ENCODE data around the gene TMUB1.

The TMUB1 gene

GRCh38 chr7:151093748-151094147, 10.5 kb upstream of the TMUB1 start:
- Histone ChIP-seq H3K4me3 (ENCODE audit: insufficient read depth, low read length, poor library complexity, severe bottlenecking) (no peak overlapping the region), H3K36me3 (ENCODE audit: low read length) (no peaks in the 10 kb centered on the region), H2AFZ (ENCODE audit: low read depth, low read length, severe bottlenecking) (no peak overlapping the region), H3K79me2 (ENCODE audit: insufficient read depth, low read length) (no peaks in the 10 kb centered on the region), H3K9me2 (replicated peaks; ENCODE audit: insufficient read depth, low read length) (no peaks in the 10 kb centered on the region), H3K9me3 (ENCODE audit: insufficient read depth, low read length) (no peaks in the 10 kb centered on the region), H3K4me2 (ENCODE audit: low read depth, low read length, poor library complexity, severe bottlenecking) (no peak overlapping the region), H3K9ac (ENCODE audit: low read length) (no peak overlapping the region), H3K27me3 (ENCODE audit: low read length) (no peaks in the 10 kb centered on the region), H3F3A (ENCODE audit: insufficient read depth) (no peaks in the 10 kb centered on the region), H4K20me1 (ENCODE audit: low read depth, low read length) (no peaks in the 10 kb centered on the region), H3K27ac (ENCODE audit: low read depth, low read length) (no peak overlapping the region)
- no peak for TF ChIP-seq EZH2phosphoT487 (conservative IDR thresholded peaks at IDR 0.05; ENCODE audit: low read length)
- TF ChIP-seq CTCF (IDR thresholded peaks at IDR 0.05; ENCODE audit: insufficient read depth, low read length, poor library complexity, severe bottlenecking) = no peak

- no peaks in the 10 kb centered on the region for H4K20me1 ChIP-seq (ENCODE audit: low read depth, low read length)
- no peaks in the 10 kb centered on the region for H3K9me2 ChIP-seq (replicated peaks; ENCODE audit: insufficient read depth, low read length)
- H3K36me3 ChIP-seq (ENCODE audit: low read length) = no peaks in the 10 kb centered on the region
- no peak overlapping the region for H3K27ac ChIP-seq (ENCODE audit: low read depth, low read length)
- no peak overlapping the region for H3K9ac ChIP-seq (ENCODE audit: low read length)
- H3F3A ChIP-seq (ENCODE audit: insufficient read depth) = no peaks in the 10 kb centered on the region
- H3K27me3 ChIP-seq (ENCODE audit: low read length) = no peaks in the 10 kb centered on the region
- no peak overlapping the region for H3K4me2 ChIP-seq (ENCODE audit: low read depth, low read length, poor library complexity, severe bottlenecking)
- no peaks in the 10 kb centered on the region for H3K79me2 ChIP-seq (ENCODE audit: insufficient read depth, low read length)
- H3K4me3 ChIP-seq (ENCODE audit: insufficient read depth, low read length, poor library complexity, severe bottlenecking) = no peak overlapping the region
- TF ChIP-seq EZH2phosphoT487 (conservative IDR thresholded peaks at IDR 0.05; ENCODE audit: low read length) (no peak), CTCF (IDR thresholded peaks at IDR 0.05; ENCODE audit: insufficient read depth, low read length, poor library complexity, severe bottlenecking) (no peak)
- no peak overlapping the region for H2AFZ ChIP-seq (ENCODE audit: low read depth, low read length, severe bottlenecking)
- no peaks in the 10 kb centered on the region for H3K9me3 ChIP-seq (ENCODE audit: insufficient read depth, low read length)
Observed at GRCh38 chr7:151091988-151092387, 8.7 kb upstream of the TMUB1 start.

- Histone ChIP-seq H2AFZ (ENCODE audit: low read depth, low read length, severe bottlenecking) (no peak overlapping the region), H3K27me3 (ENCODE audit: low read length) (no peaks in the 10 kb centered on the region), H3F3A (ENCODE audit: insufficient read depth) (no peaks in the 10 kb centered on the region), H3K9me2 (replicated peaks; ENCODE audit: insufficient read depth, low read length) (no peaks in the 10 kb centered on the region), H3K9ac (ENCODE audit: low read length) (no peak overlapping the region), H3K36me3 (ENCODE audit: low read length) (no peaks in the 10 kb centered on the region), H3K4me2 (ENCODE audit: low read depth, low read length, poor library complexity, severe bottlenecking) (no peak overlapping the region), H3K9me3 (ENCODE audit: insufficient read depth, low read length) (no peaks in the 10 kb centered on the region), H4K20me1 (ENCODE audit: low read depth, low read length) (no peaks in the 10 kb centered on the region), H3K27ac (ENCODE audit: low read depth, low read length) (no peak overlapping the region), H3K79me2 (ENCODE audit: insufficient read depth, low read length) (no peaks in the 10 kb centered on the region), H3K4me3 (ENCODE audit: insufficient read depth, low read length, poor library complexity, severe bottlenecking) (no peak overlapping the region)
- no peak for TF ChIP-seq EZH2phosphoT487 (conservative IDR thresholded peaks at IDR 0.05; ENCODE audit: low read length)
- peak; percentile 52 for TF ChIP-seq CTCF (IDR thresholded peaks at IDR 0.05; ENCODE audit: insufficient read depth, low read length, poor library complexity, severe bottlenecking)
Observed at GRCh38 chr7:151091431-151091830, 8.1 kb upstream of the TMUB1 start.

Measured in SU-DHL-6 (cell line).